Esophagus muscularis mucosa (tissue), 4 donors: ENCODE data around the gene DCC.

Experiments used
- EP300 ChIP-seq: sonication (generic); formaldehyde crosslinking; IDR thresholded peaks from one replicate; pipeline ENCODE4 v1.6.1; 2017; ENCODE audit warnings: antibody characterized with exemption
- POLR2A ChIP-seq: fragments of 450-650 bp; IDR thresholded peaks from one replicate; pipeline ENCODE4 v1.6.1; 2017; ENCODE audit warnings: antibody characterized with exemption, moderate library complexity, mild to moderate bottlenecking, low read depth
- TF ChIP-seq, protein P1 (sequence below), 3 experiments: fragments of 200-600 bp in 2 of 3; fragments of 450-650 bp in 1 of 3; sonication (generic) in 2 of 3; IDR thresholded peaks; one replicate each; pipeline ENCODE4 v1.5.1; 2017 to 2019; ENCODE audit warnings: antibody characterized with exemption in 3 of 3, mild to moderate bottlenecking in 2 of 3, moderate library complexity in 1 of 3

DNA sequence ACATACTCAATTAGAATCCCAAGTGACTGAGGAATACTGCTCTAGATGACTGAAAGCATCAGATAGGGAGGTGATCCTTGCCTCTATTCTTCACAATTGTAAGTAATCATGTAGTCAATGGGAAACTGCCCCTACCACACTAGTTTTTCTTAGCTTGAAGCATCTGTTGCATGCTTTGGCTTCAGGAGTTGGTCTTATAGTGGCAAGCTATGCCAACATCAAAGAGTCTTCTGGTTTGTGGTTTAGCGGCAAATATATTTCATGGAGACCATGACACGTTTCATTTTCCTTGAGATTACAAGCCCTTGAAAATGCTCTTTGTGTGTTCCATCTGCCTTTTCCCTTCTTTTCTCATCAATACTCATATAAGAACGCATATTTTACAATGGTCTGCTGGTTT, 12.9 kb downstream of the DCC start:
- TF ChIP-seq, protein P1, sequence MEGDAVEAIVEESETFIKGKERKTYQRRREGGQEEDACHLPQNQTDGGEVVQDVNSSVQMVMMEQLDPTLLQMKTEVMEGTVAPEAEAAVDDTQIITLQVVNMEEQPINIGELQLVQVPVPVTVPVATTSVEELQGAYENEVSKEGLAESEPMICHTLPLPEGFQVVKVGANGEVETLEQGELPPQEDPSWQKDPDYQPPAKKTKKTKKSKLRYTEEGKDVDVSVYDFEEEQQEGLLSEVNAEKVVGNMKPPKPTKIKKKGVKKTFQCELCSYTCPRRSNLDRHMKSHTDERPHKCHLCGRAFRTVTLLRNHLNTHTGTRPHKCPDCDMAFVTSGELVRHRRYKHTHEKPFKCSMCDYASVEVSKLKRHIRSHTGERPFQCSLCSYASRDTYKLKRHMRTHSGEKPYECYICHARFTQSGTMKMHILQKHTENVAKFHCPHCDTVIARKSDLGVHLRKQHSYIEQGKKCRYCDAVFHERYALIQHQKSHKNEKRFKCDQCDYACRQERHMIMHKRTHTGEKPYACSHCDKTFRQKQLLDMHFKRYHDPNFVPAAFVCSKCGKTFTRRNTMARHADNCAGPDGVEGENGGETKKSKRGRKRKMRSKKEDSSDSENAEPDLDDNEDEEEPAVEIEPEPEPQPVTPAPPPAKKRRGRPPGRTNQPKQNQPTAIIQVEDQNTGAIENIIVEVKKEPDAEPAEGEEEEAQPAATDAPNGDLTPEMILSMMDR (IDR thresholded peaks at IDR 0.05): no peak
- TF ChIP-seq POLR2A (no peak), EP300 (no peak)
